HuH-7.5 (cell line): ENCODE measurements around the gene DENND1A.

Experiments used
- DNase-seq: peaks from one replicate; pipeline ENCODE4 v3.0.0; 2011; ENCODE audit warnings: low spot score

The DENND1A gene

GRCh38 chr9:123389698-123390097 lies 540.2 kb downstream of the DENND1A start:
- DNase-seq: no peak

- DNase-seq: no peak
These were observed 540.9 kb downstream of the DENND1A start for GRCh38 chr9:123389070-123389469.

- no peak for DNase-seq
These were observed 542.2 kb downstream of the DENND1A start for GRCh38 chr9:123387686-123388085.

- DNase-seq: no peak
These were observed 546.3 kb downstream of the DENND1A start for GRCh38 chr9:123383512-123384170.

GRCh38 chr9:123382653-123383511 lies 547.0 kb downstream of the DENND1A start:
- DNase-seq: no peak

GRCh38 chr9:123380852-123381705 lies 548.8 kb downstream of the DENND1A start:
- DNase-seq: no peak

GRCh38 chr9:123378956-123379660 lies 550.8 kb downstream of the DENND1A start:
- no peak for DNase-seq

- no peak for DNase-seq
These were observed 551.9 kb downstream of the DENND1A start for GRCh38 chr9:123378025-123378424.

- DNase-seq: no peak
These were observed 552.5 kb downstream of the DENND1A start for GRCh38 chr9:123377211-123377971.

- DNase-seq: no peak
These were observed 553.5 kb downstream of the DENND1A start for GRCh38 chr9:123376218-123377071.

- DNase-seq: peak; percentile 86
These were observed 554.3 kb downstream of the DENND1A start for GRCh38 chr9:123375469-123376132.

GRCh38 chr9:123373946-123374345 lies 556.0 kb downstream of the DENND1A start:
- DNase-seq: no peak

- DNase-seq: no peak
These were observed 556.4 kb downstream of the DENND1A start for GRCh38 chr9:123373447-123373923.

- DNase-seq: no peak
These were observed 557.0 kb downstream of the DENND1A start for GRCh38 chr9:123372766-123373446.

- no peak for DNase-seq
These were observed 557.9 kb downstream of the DENND1A start for GRCh38 chr9:123371805-123372590.

- DNase-seq: no peak
These were observed 558.7 kb downstream of the DENND1A start for GRCh38 chr9:123371228-123371584.

- DNase-seq: no peak
These were observed 559.2 kb downstream of the DENND1A start for GRCh38 chr9:123370526-123371227.
